ENCODE data around the gene IFT27. TPM values are rescaled to one million over a fixed set of nuclear protein-coding genes. Genes with fewer than 3 reads are reported as not detected.
A peak's percentile ranks its signal among the peaks of the same experiment; 100 is the strongest.
"Not testable (repeated sequence)": the region's sequence is repeated elsewhere in the genome, so short reads cannot be mapped to it uniquely, and the experiment has no call there.

The IFT27 gene
- total and polyA plus RNA-seq, 12 donors, result 19.6 to 63.6 (median 26.3) TPM

- intact Hi-C loops (cut with DNase I), result no loop called here
- 57 to 70% methylated on average over 28 of the region's 28 CpGs for WGBS, 2 donors
- no peak overlapping the region for H3K4me3 ChIP-seq
- peak in 1 of 8 donors; percentile 35 for ATAC-seq
- H3K27me3 ChIP-seq, result peaks cover 0 to 43% (median 37%) of the 10 kb centered on the region in 7 donors
- H3K4me1 ChIP-seq, result no peaks in the 10 kb centered on the region
- TF ChIP-seq, protein P1, sequence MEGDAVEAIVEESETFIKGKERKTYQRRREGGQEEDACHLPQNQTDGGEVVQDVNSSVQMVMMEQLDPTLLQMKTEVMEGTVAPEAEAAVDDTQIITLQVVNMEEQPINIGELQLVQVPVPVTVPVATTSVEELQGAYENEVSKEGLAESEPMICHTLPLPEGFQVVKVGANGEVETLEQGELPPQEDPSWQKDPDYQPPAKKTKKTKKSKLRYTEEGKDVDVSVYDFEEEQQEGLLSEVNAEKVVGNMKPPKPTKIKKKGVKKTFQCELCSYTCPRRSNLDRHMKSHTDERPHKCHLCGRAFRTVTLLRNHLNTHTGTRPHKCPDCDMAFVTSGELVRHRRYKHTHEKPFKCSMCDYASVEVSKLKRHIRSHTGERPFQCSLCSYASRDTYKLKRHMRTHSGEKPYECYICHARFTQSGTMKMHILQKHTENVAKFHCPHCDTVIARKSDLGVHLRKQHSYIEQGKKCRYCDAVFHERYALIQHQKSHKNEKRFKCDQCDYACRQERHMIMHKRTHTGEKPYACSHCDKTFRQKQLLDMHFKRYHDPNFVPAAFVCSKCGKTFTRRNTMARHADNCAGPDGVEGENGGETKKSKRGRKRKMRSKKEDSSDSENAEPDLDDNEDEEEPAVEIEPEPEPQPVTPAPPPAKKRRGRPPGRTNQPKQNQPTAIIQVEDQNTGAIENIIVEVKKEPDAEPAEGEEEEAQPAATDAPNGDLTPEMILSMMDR (IDR thresholded peaks at IDR 0.05), result no peak
- no peaks in the 10 kb centered on the region for H3K9me3 ChIP-seq
- peaks cover 0 to 21% (median 0%) of the 10 kb centered on the region in 9 donors for H3K36me3 ChIP-seq
- no peak for DNase-seq
- H3K27ac ChIP-seq, result no peak overlapping the region
Observed at GRCh38 chr22:36756746-36757655, 18.9 kb downstream of the IFT27 start.

DNA sequence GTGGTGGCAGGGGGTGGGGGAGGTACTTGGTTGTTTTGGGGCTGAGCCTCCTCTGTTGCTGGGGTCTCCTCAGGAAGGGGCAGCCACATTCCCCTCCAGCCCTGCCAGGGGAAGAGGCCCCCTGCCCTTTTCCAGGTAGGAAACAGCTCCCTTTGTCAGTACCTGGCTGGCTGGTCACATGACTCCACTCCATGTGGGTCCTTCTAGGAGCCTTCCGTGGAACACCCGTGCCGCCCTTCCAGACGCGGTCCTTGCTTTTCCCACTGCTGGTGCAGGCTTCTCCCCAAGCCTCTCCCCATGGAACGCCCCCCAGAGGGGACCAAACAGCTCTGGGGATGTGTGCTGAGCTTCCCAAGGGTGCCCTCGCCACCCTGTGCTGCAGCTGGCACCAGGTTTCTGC is 19.9 kb downstream of the IFT27 start:
- ATAC-seq, result peak in 1 of 8 donors; percentile 9
- Histone ChIP-seq H3K27me3 (peaks cover 0 to 46% (median 40%) of the 10 kb centered on the region in 7 donors), H3K36me3 (peaks cover 0 to 16% (median 0%) of the 10 kb centered on the region in 9 donors), H3K27ac (no peak overlapping the region), H3K9me3 (no peaks in the 10 kb centered on the region), H3K4me1 (no peaks in the 10 kb centered on the region), H3K4me3 (no peak overlapping the region)
- intact Hi-C loops (cut with DNase I), result no loop called here
- TF ChIP-seq, protein P1 (IDR thresholded peaks at IDR 0.05), result no peak
- 61 to 65% methylated on average over 7 of the region's 7 CpGs for WGBS, 2 donors
- no peak for DNase-seq

DNA sequence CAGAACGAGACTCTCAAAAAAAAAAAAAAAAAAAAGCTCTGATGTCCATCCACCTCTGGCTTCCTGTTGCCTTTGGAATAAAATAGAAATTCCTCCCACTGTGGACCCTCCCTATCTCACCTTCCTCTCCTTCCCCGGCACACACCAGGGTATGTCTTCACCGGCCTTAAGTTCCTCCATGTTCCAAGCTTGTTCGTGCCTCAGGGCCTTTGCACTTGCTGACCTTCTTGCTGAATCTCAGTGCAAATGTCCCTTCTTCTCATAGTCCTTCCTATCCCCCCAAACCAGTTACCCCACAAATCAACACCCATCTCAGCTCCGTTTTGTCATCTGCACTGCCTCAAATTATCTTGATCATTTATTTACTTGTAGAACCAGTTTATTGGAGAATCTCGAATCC is 20.6 kb downstream of the IFT27 start:
- ATAC-seq (no peak), DNase-seq (no peak)
- intact Hi-C loops (cut with DNase I), result no loop called here
- TF ChIP-seq, protein P1 (IDR thresholded peaks at IDR 0.05), result no peak
- Histone ChIP-seq H3K4me1 (no peaks in the 10 kb centered on the region), H3K36me3 (peaks cover 0 to 10% (median 0%) of the 10 kb centered on the region in 9 donors), H3K27ac (no peak overlapping the region), H3K9me3 (no peaks in the 10 kb centered on the region), H3K4me3 (no peak overlapping the region), H3K27me3 (peaks cover 0 to 46% (median 40%) of the 10 kb centered on the region in 7 donors)
- WGBS, 2 donors, result 80 to 83% methylated on average over 6 of the region's 6 CpGs

DNA sequence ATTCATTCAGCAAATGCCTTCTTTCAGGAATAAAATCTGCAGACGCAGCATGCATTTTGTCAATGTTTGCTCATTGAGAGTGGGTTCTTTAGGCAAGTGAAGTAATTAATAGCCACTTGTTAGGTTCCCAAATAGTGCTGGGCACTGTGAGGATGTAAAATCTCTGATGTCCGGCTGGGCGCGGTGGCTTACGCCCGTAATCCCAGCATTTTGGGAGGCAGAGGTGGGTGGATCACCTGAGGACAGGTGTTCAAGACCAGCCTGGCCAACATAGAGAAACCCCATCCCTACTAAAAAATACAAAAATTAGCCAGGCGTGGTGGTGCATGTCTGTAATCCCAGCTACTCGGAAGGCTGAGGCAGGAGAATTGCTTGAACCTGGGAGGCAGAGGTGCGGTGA is 21.0 kb downstream of the IFT27 start:
- H3K27me3 ChIP-seq, result peaks cover 0 to 46% (median 40%) of the 10 kb centered on the region in 7 donors
- H3K36me3 ChIP-seq; H3K9me3 ChIP-seq; H3K27ac ChIP-seq; ATAC-seq; H3K4me3 ChIP-seq; intact Hi-C loops (cut with DNase I); H3K4me1 ChIP-seq; DNase-seq: not testable (repeated sequence)
- WGBS, 2 donors, result 91 to 93% methylated on average over 9 of the region's 9 CpGs

GRCh38 chr22:36753916-36754315 is 22.0 kb downstream of the IFT27 start:
- H3K4me3 ChIP-seq, result no peak overlapping the region
- intact Hi-C loops (cut with DNase I), result no loop called here
- H3K36me3 ChIP-seq, result no peaks in the 10 kb centered on the region
- no peak overlapping the region for H3K27ac ChIP-seq
- H3K9me3 ChIP-seq, result no peaks in the 10 kb centered on the region
- TF ChIP-seq, protein P1 (IDR thresholded peaks at IDR 0.05), result no peak
- H3K27me3 ChIP-seq, result peaks cover 0 to 46% (median 40%) of the 10 kb centered on the region in 7 donors
- H3K4me1 ChIP-seq, result no peaks in the 10 kb centered on the region
- WGBS, 2 donors, result 79 to 80% methylated on average over 12 of the region's 12 CpGs
- no peak for DNase-seq
- ATAC-seq, result no peak

Data from heart right ventricle (tissue), 16 donors.